Neural progenitor cell (in vitro differentiated cells): ENCODE results near the gene UBE2L6. TPM values are rescaled to one million over a fixed set of nuclear protein-coding genes. Genes with fewer than 3 reads are reported as not detected.

ENCODE experiments used
- DNase-seq: peaks from one replicate; pipeline ENCODE4 v3.0.0-alpha.2; 2016; ENCODE audit warnings: low spot score
- H2AFZ ChIP-seq: fragments of 200-600 bp; sonication (generic); replicated peaks from 2 replicates; pipeline ENCODE4 v1.6.1; 2016; ENCODE audit warnings: antibody characterized with exemption
- H3F3A ChIP-seq: fragments of 200-600 bp; sonication (generic); 2 replicates; pipeline ENCODE4 v1.6.1; 2016; ENCODE audit warnings: antibody characterized with exemption, low read depth
- H3K27ac ChIP-seq: fragments of 200-600 bp; sonication (generic); 2 replicates; pipeline ENCODE4 v1.5.1; 2016; ENCODE audit warnings: mild to moderate bottlenecking
- H3K27me3 ChIP-seq: fragments of 200-600 bp; sonication (generic); 2 replicates; pipeline ENCODE4 v1.6.1; 2016; ENCODE audit warnings: mild to moderate bottlenecking, moderate library complexity
- H3K36me3 ChIP-seq: fragments of 200-600 bp; sonication (generic); 2 replicates; pipeline ENCODE4 v1.5.1; 2016
- H3K4me1 ChIP-seq: fragments of 200-600 bp; sonication (generic); 2 replicates; pipeline ENCODE4 v1.6.1; 2016; ENCODE audit warnings: mixed run types
- H3K4me2 ChIP-seq: fragments of 200-600 bp; sonication (generic); 2 replicates; pipeline ENCODE4 v1.6.1; 2016
- H3K4me3 ChIP-seq: fragments of 200-600 bp; sonication (generic); 2 replicates; pipeline ENCODE4 v1.5.1; 2016
- H3K79me2 ChIP-seq: fragments of 200-600 bp; sonication (generic); 2 replicates; pipeline ENCODE4 v1.6.1; 2016; ENCODE audit warnings: low read depth
- H3K9ac ChIP-seq: fragments of 200-600 bp; sonication (generic); 2 replicates; pipeline ENCODE4 v1.6.1; 2016
- H3K9me3 ChIP-seq: fragments of 200-600 bp; sonication (generic); 2 replicates; pipeline ENCODE4 v1.5.1; 2016; ENCODE audit warnings: low read depth
- H4K20me1 ChIP-seq: fragments of 200-600 bp; sonication (generic); 2 replicates; pipeline ENCODE4 v1.6.1; 2016; ENCODE audit warnings: low read depth
- H3K27ac Mint-ChIP-seq: 3 replicates; pipeline ENCODE4 v1.8.0; 2021; ENCODE audit warnings: mixed read lengths
- H3K27me3 Mint-ChIP-seq: 2 replicates; pipeline ENCODE4 v1.8.0; 2022; ENCODE audit warnings: low read depth, mild to moderate bottlenecking, inconsistent platforms, moderate library complexity, mixed read lengths; ENCODE audit not compliant: insufficient read depth
- H3K36me3 Mint-ChIP-seq: 3 replicates; pipeline ENCODE4 v1.8.0; 2021; ENCODE audit warnings: mixed read lengths
- H3K4me1 Mint-ChIP-seq: 3 replicates; pipeline ENCODE4 v1.8.0; 2021; ENCODE audit warnings: mixed read lengths
- H3K4me3 Mint-ChIP-seq: 3 replicates; pipeline ENCODE4 v1.8.0; 2021; ENCODE audit warnings: mild to moderate bottlenecking, moderate library complexity, mixed read lengths
- H3K9me3 Mint-ChIP-seq: 3 replicates; pipeline ENCODE4 v1.8.0; 2020; ENCODE audit warnings: mixed read lengths
- CTCF ChIP-seq: fragments of 200-600 bp; sonication (generic); IDR thresholded peaks from 2 replicates; pipeline ENCODE4 v1.5.1; 2017; ENCODE audit warnings: antibody characterized with exemption, mild to moderate bottlenecking
- EZH2 ChIP-seq: fragments of 200-600 bp; sonication (generic); IDR thresholded peaks from 2 replicates; pipeline ENCODE4 v1.6.1; 2017; ENCODE audit warnings: antibody characterized with exemption, mild to moderate bottlenecking, moderate library complexity
- EZH2phosphoT487 ChIP-seq: fragments of 200-600 bp; sonication (generic); IDR thresholded peaks from 2 replicates; pipeline ENCODE4 v1.6.1; 2017; ENCODE audit warnings: antibody characterized with exemption
- total RNA-seq: library from RNA; depleted of rRNA; stranded (reverse); fragments of >200 nt; gene quantifications from 2 replicates; pipeline ENCODE4 v1.2.3, GENCODE V29; 2015; ENCODE audit warnings: low replicate concordance

Gene UBE2L6
- total RNA-seq, 1 donor from 2014 or later: 76.2 TPM

GRCh38 chr11:57523419-57523818, 44.1 kb downstream of the UBE2L6 start:
- TF ChIP-seq CTCF: no peak
- TF ChIP-seq EZH2: no peak
- no peak for TF ChIP-seq EZH2phosphoT487
- no peaks in the 10 kb centered on the region for H3K36me3 ChIP-seq
- Mint-ChIP-seq H3K36me3 (peaks cover 3% of the 10 kb centered on the region), H3K4me1 (peaks cover 8% of the 10 kb centered on the region), H3K27me3 (peaks cover 8% of the 10 kb centered on the region), H3K27ac (no peak overlapping the region), H3K4me3 (no peak overlapping the region), H3K9me3 (no peaks in the 10 kb centered on the region)
- H2AFZ ChIP-seq: no peak overlapping the region
- no peaks in the 10 kb centered on the region for H3K9me3 ChIP-seq
- H3K9ac ChIP-seq: no peak overlapping the region
- peaks cover 6% of the 10 kb centered on the region for H4K20me1 ChIP-seq
- DNase-seq: no peak
- peaks cover 8% of the 10 kb centered on the region for H3F3A ChIP-seq
- no peaks in the 10 kb centered on the region for H3K27me3 ChIP-seq
- H3K4me1 ChIP-seq: peaks cover 5% of the 10 kb centered on the region
- no peak overlapping the region for H3K4me2 ChIP-seq
- no peaks in the 10 kb centered on the region for H3K79me2 ChIP-seq
- H3K27ac ChIP-seq: no peak overlapping the region
- no peak overlapping the region for H3K4me3 ChIP-seq

- no peak overlapping the region for H3K4me3 Mint-ChIP-seq
- Histone ChIP-seq H3K4me3 (no peak overlapping the region), H3K9ac (no peak overlapping the region), H2AFZ (no peak overlapping the region), H3K36me3 (no peaks in the 10 kb centered on the region), H3K9me3 (no peaks in the 10 kb centered on the region), H3K27me3 (peaks cover 20% of the 10 kb centered on the region), H4K20me1 (no peaks in the 10 kb centered on the region), H3K4me1 (peaks cover 1% of the 10 kb centered on the region), H3F3A (peaks cover 3% of the 10 kb centered on the region), H3K4me2 (no peak overlapping the region), H3K79me2 (no peaks in the 10 kb centered on the region), H3K27ac (no peak overlapping the region)
- no peak overlapping the region for H3K27ac Mint-ChIP-seq
- peaks cover 3% of the 10 kb centered on the region for H3K36me3 Mint-ChIP-seq
- peaks cover 2% of the 10 kb centered on the region for H3K9me3 Mint-ChIP-seq
- DNase-seq: no peak
- peaks cover 21% of the 10 kb centered on the region for H3K27me3 Mint-ChIP-seq
- H3K4me1 Mint-ChIP-seq: no peaks in the 10 kb centered on the region
- TF ChIP-seq EZH2 (no peak), EZH2phosphoT487 (no peak), CTCF (no peak)
These were observed 46.4 kb downstream of the UBE2L6 start for GRCh38 chr11:57521116-57521515.

GRCh38 chr11:57516061-57516443, 51.4 kb downstream of the UBE2L6 start:
- no peaks in the 10 kb centered on the region for H3K79me2 ChIP-seq
- H3K27ac ChIP-seq: no peak overlapping the region
- no peak for TF ChIP-seq EZH2
- no peak for TF ChIP-seq CTCF
- TF ChIP-seq EZH2phosphoT487: no peak
- peaks cover 65% of the 10 kb centered on the region for H3K27me3 ChIP-seq
- Mint-ChIP-seq H3K36me3 (no peaks in the 10 kb centered on the region), H3K9me3 (peaks cover 2% of the 10 kb centered on the region), H3K27ac (no peak overlapping the region), H3K4me3 (peak overlapping the region; percentile 91), H3K27me3 (peaks cover 49% of the 10 kb centered on the region), H3K4me1 (peaks cover 10% of the 10 kb centered on the region)
- H3K4me1 ChIP-seq: peaks cover 16% of the 10 kb centered on the region
- no peak overlapping the region for H3K9ac ChIP-seq
- no peak for DNase-seq
- H2AFZ ChIP-seq: peak overlapping the region; percentile 91
- peaks cover 26% of the 10 kb centered on the region for H3F3A ChIP-seq
- H3K4me3 ChIP-seq: peak overlapping the region; percentile 59
- H3K36me3 ChIP-seq: no peaks in the 10 kb centered on the region
- H3K9me3 ChIP-seq: no peaks in the 10 kb centered on the region
- H4K20me1 ChIP-seq: peaks cover 15% of the 10 kb centered on the region
- peak overlapping the region; percentile 89 for H3K4me2 ChIP-seq
